Measurements from ENCODE around the gene BPI. TPM values are rescaled to one million over a fixed set of nuclear protein-coding genes. Genes with fewer than 3 reads are reported as not detected.

BPI gene
- total RNA-seq, 4 donors from 2014 or later: 0.65 TPM; not detected in 3

GRCh38 chr20:38291966-38292365 lies 12.0 kb upstream of the BPI start:
- TF ChIP-seq CTCF (IDR thresholded peaks at IDR 0.05; ENCODE audit: low read depth): no peak

DNA sequence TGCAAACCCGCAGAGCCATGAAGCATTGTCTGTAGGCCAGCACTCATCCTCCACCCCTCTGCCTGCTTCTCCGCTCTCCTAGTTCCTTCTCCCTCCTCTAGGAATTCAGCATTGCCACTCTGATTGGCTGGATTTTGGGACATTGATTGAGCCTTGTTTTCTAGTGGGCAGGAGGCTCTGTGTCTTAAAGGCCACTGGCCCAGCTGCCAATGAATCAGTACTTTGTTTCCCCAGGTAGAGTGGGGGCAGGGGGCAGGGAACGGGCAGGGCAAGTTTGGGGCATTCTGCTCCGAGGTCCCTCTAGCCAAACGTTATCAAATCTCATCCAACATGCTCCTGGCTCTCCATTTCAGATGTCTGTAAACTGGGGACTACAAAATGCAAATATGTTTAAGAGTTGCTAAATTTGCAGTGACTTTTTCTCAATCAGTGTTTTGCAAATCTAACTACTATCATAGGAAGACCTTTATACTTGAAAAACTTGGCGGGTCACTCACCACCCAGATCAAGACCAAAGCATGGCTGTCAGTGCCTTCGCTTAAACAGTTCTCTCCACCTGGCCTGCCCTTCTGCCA lies 10.4 kb upstream of the BPI start:
- TF ChIP-seq CTCF (IDR thresholded peaks at IDR 0.05; ENCODE audit: low read depth): no peak

DNA sequence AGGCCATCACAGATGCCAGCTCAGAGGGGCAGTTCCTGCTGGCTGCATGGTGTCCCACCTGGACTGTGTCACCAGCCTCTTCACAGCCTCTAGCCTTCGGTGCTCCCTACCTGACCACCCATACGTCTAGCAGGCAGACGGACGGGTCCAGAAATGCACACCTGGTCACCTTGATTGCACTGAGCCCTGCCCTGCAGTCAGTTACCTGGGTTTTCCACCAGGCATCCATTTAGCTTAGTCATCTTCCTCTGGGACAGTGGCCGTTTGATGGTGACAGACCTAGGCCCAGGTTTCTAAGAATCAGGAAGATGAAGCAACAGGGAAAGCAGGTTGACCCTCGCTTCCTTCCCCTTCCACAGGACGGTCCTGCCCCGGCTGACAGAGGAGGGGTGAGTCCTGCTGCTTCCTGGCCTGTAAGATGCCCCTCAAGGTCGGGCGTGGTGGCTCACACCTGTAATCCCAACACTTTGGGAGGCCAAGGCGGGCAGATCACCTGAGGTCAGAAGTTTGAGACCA lies 9.8 kb upstream of the BPI start:
- TF ChIP-seq CTCF (IDR thresholded peaks at IDR 0.05; ENCODE audit: low read depth): no peak

DNA sequence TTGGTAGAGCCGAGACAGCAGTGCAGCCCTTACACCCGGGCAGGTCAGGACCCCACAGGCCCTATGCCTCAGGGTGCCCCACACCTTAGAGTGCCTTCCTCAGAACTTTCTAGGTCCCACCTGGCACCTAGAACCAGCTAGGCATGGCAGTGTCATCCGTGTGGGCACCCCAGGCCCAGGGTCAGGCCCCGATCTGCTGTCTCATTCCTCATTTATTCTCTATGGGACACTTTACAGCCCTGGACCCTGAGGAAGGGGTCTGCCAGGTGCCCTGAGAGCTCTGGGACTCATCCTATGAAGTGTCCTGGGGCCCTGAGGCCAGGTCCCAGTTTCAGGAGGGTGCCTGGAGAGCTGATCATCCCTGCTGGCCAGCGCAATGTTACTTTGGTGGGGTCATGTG lies 8.1 kb upstream of the BPI start:
- TF ChIP-seq CTCF (IDR thresholded peaks at IDR 0.05; ENCODE audit: low read depth): no peak

DNA sequence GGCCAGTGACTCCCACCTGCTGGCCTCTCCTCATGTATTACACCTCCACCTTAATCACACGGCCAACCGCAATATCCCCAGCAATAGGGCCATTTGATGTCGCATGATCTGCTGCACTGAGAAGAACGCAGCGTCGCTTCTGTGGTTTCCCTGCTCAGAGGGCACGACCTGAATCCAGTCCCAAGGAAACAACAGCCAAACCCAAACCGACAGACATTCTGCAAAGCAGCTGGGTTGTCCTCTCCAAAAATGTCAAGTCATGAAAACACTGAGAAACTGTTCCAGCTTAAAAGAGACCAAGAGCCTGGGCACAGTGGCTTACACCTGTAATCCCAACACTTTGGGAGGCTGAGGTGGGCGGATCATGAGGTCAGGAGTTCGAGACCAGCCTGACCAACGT lies 7.5 kb upstream of the BPI start:
- no peak for TF ChIP-seq CTCF (IDR thresholded peaks at IDR 0.05; ENCODE audit: low read depth)

DNA sequence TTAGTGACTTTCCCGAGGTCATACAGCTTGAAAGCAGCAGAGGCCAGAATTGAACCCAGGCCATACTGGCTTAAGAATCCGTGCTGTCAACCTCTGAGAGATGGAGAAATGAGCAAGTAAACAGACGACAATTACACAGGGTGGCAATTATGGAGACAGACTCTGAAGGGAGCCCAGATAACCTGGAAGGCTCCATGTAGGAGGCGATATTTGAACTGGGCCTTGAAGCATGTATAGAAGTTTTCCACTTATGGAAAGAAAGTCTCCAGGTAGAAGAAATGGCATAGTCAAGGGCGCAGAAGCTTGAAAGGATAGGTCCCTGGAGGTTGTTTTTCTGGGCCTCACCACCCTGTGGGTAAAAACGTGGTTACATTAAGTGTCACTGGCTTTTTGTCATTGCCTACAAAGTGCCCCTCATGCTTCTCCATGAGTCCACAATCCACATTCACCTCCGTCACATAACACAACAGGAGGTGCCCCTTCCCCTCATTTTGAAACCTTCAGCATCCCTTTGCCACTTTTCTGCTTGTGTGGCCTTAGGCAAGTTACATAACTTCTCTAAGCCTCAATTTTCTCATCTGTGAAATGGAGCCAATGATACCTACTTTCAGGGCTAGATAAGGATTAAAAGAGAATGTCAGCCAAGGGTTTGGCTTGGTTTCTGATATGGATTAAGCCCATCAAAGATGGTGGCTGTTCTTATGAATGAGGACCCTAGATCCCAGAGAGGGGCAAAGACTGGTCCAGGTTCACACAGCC lies 5.9 kb upstream of the BPI start:
- no peak for TF ChIP-seq CTCF (IDR thresholded peaks at IDR 0.05; ENCODE audit: low read depth)

GRCh38 chr20:38298768-38299288 lies 5.1 kb upstream of the BPI start:
- TF ChIP-seq CTCF (IDR thresholded peaks at IDR 0.05; ENCODE audit: low read depth): no peak
